Fibroblast of lung (primary cell): Measurements from ENCODE around the gene ST6GALNAC6.

Experiments used
- CTCF ChIP-seq, 2 donors: IDR thresholded peaks in 1 of 2; conservative IDR thresholded peaks in 1 of 2; 1 replicate in 1 of 2; 2 replicates in 1 of 2; pipeline ENCODE4 v1.5.1; 2011 to 2012; ENCODE audit warnings: low read length in 2 of 2, control low read depth in 1 of 2, inconsistent platforms in 1 of 2, low read depth in 1 of 2, mild to moderate bottlenecking in 1 of 2
- EZH2 ChIP-seq: IDR thresholded peaks from 2 replicates; pipeline ENCODE4 v1.5.1; 2012; ENCODE audit warnings: low read length, control low read depth, mild to moderate bottlenecking; ENCODE audit errors: missing control alignments

GRCh38 chr9:127871531-127871930, 27.9 kb downstream of the ST6GALNAC6 start:
- no peak for TF ChIP-seq EZH2
- no peak for TF ChIP-seq CTCF (conservative IDR thresholded peaks at IDR 0.05 in 1 of 2, IDR thresholded peaks at IDR 0.05 in 1 of 2; ENCODE audit: low read depth in 1 of 2, low read length in 2 of 2)
